Right cardiac atrium (tissue), 5 donors: ENCODE results near the gene SSR4. TPM values are rescaled to one million over a fixed set of nuclear protein-coding genes. Genes with fewer than 3 reads are reported as not detected.
A peak's percentile ranks its signal among the peaks of the same experiment; 100 is the strongest.

Source experiments
- ATAC-seq, 2 donors: fragments of 200-7000 bp; cut with Tn5 transposase; one replicate each; pipeline versions ENCODE4 v1.8.0 to v1.9.1; 2020; ENCODE audit warnings: moderate library complexity in 2 of 2, mild to moderate bottlenecking in 1 of 2
- DNase-seq, 3 donors: peaks; one replicate each; pipeline ENCODE4 v3.0.0-alpha.2; 2020
- H3K27ac ChIP-seq: one replicate; pipeline ENCODE4 v1.5.1; 2013; ENCODE audit warnings: mild to moderate bottlenecking, low read length, control low read depth, moderate library complexity
- H3K27me3 ChIP-seq: one replicate; pipeline ENCODE4 v1.6.1; 2013; ENCODE audit not compliant: control insufficient read depth, insufficient read depth
- H3K4me1 ChIP-seq: one replicate; pipeline ENCODE4 v1.6.1; 2013; ENCODE audit warnings: low read length; ENCODE audit not compliant: control insufficient read depth, insufficient read depth
- H3K4me3 ChIP-seq: one replicate; pipeline ENCODE4 v1.5.1; 2013; ENCODE audit warnings: low read length, control low read depth
- H3K9me3 ChIP-seq: one replicate; pipeline ENCODE4 v1.6.1; 2013; ENCODE audit warnings: low read length; ENCODE audit not compliant: control insufficient read depth
- WGBS: extraction: QIAGEN DNeasy Blood & Tissue Kit; methylation state at CpG from one replicate; pipeline ENCODE4 v1.1.7; 2013; 5-methylcytosine and 5-hydroxymethylcytosine counted together
- intact Hi-C, 4 donors: fragments of 100-400 bp; cut with DNase I; formaldehyde crosslinking; loops; one replicate each; pipeline versions ENCODE4 v1.11.0 to v1.14.0; 2022 to 2023
- polyA plus RNA-seq: library from polyadenylated mRNA; stranded (reverse); fragments of 200-250 nt; gene quantifications from one replicate; pipeline ENCODE4 v1.2.3, GENCODE V29; 2013
- total RNA-seq, 4 donors: library from RNA; stranded (reverse); fragmentation: NEBNext Ultra II Directional; extraction: Animal tissue kit (Norgen Biotek cat#: 25700); gene quantifications; one replicate each; pipeline ENCODE4 v1.2.1, GENCODE V29; 2021
- donor health status: healthy with polysubstance abuse.
- donor health status: DM: no; HTN: yes; CAD: no.
- donor health status: DM: no; HTN: no; CAD: no.
- donor health status: DM: no; HTN: yes; CAD: no; lungs with severe emphysema.
- donor health status: DM: yes; HTN: yes; CAD: no.

SSR4 gene
- total and polyA plus RNA-seq, 5 donors = 162 to 336 (median 196) TPM

DNA sequence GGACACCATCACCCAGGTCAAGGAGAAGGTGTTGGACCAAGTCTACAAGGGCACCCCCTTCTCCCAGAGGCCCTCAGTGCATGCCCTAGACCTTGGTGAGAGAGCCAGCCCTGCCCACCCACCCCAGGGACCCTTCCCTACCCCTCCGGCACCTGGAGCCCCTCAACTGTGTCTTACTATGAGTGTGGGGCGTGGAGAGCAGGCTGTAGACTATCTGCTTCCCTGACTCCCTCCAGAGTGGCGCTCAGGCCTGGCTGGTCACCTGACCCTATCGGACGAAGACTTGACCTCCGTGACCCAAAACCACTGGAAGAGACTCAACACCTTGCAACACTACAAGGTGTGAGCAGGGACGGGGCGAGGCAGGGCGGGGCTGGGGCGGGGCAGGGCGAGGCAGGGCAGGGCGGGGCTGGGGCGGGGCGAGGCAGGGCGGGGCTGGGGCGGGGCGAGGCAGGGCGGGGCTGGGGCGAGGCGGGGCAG is 18.3 kb upstream of the SSR4 start:
- intact Hi-C loops = no loop called here
- no peaks in the 10 kb centered on the region for H3K9me3 ChIP-seq
- no peaks in the 10 kb centered on the region for H3K4me1 ChIP-seq
- H3K27ac ChIP-seq = no peak overlapping the region
- no peak overlapping the region for H3K4me3 ChIP-seq
- no peaks in the 10 kb centered on the region for H3K27me3 ChIP-seq
- no peak for DNase-seq
- WGBS = 79% methylated on average over 12 of the region's 20 CpGs
- ATAC-seq = no peak

GRCh38 chrX:153776611-153777045 is 17.8 kb upstream of the SSR4 start:
- H3K4me3 ChIP-seq = no peak overlapping the region
- DNase-seq (peak in 2 of 3 donors; percentile 26 to 61), ATAC-seq (no peak)
- intact Hi-C loops = no loop called here
- no peak overlapping the region for H3K27ac ChIP-seq
- 88% methylated on average over 9 of the region's 22 CpGs for WGBS
- no peaks in the 10 kb centered on the region for H3K4me1 ChIP-seq
- H3K27me3 ChIP-seq = no peaks in the 10 kb centered on the region
- no peaks in the 10 kb centered on the region for H3K9me3 ChIP-seq

- ATAC-seq (no peak), DNase-seq (peak; percentile 9 to 41 (median 31))
- H3K9me3 ChIP-seq = no peaks in the 10 kb centered on the region
- H3K27me3 ChIP-seq = no peaks in the 10 kb centered on the region
- H3K4me3 ChIP-seq = no peak overlapping the region
- no peak overlapping the region for H3K27ac ChIP-seq
- intact Hi-C loops = no loop called here
- H3K4me1 ChIP-seq = peaks cover 2% of the 10 kb centered on the region
- WGBS = 84% methylated on average over 34 of the region's 34 CpGs
These were observed 17.0 kb upstream of the SSR4 start for GRCh38 chrX:153777261-153778090.

GRCh38 chrX:153778181-153778580 is 16.3 kb upstream of the SSR4 start:
- intact Hi-C loops = no loop called here
- H3K27me3 ChIP-seq = no peaks in the 10 kb centered on the region
- DNase-seq = peak; percentile 3 to 48 (median 11)
- no peak overlapping the region for H3K4me3 ChIP-seq
- peaks cover 2% of the 10 kb centered on the region for H3K4me1 ChIP-seq
- H3K27ac ChIP-seq = no peak overlapping the region
- 69% methylated on average over 17 of the region's 17 CpGs for WGBS
- ATAC-seq = no peak
- H3K9me3 ChIP-seq = no peaks in the 10 kb centered on the region

GRCh38 chrX:153778684-153779101 is 15.8 kb upstream of the SSR4 start:
- DNase-seq = peak; percentile 15 to 51 (median 51)
- H3K27me3 ChIP-seq = no peaks in the 10 kb centered on the region
- no peak overlapping the region for H3K4me3 ChIP-seq
- H3K27ac ChIP-seq = no peak overlapping the region
- intact Hi-C loops = no loop called here
- H3K9me3 ChIP-seq = no peaks in the 10 kb centered on the region
- 80% methylated on average over 16 of the region's 16 CpGs for WGBS
- ATAC-seq = no peak
- peaks cover 2% of the 10 kb centered on the region for H3K4me1 ChIP-seq

- intact Hi-C loops = no loop called here
These were observed 14.4 kb upstream of the SSR4 start for GRCh38 chrX:153779891-153780677.

DNA sequence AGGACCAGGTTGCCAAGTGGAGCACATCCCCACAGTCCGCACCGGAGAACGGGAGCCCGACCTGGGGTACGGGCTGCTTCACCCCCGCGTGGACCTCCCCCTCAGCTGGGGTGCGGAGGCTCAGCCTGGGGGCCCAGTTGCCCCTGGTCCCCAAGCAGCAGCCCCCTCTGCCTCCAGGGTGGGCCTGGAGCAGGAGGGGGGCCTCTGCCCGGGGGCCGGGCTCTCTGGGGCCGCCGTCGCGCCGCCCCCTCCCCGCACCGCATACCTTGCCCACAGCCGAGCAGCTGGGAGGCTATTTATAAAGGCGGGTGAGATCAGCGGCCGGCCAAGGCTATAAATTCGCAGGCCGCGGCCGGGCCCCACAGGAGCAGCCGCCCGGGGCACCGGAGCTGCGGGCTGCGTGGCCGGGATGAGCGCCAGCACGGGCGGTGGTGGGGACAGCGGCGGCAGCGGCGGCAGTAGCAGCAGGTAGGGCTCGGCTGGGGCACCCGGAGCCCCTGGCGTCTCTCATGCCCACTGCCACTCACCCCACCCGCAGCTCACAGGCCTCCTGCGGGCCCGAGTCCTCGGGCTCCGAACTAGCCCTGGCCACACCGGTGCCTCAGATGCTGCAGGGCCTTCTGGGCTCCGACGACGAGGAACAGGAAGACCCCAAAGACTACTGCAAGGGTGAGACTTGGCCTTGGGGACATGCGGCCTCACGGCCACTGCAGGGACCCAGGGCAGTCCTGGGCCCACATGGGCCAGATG is 13.6 kb upstream of the SSR4 start, which contains the start of gene SRPK3:
TSS of gene SRPK3 (plus strand) at position 364 of the 750 bp plus-strand sequence. CDS start at position 410, 46 bp downstream.
- Histone ChIP-seq H3K4me3 (no peak within 1 kb of the TSS), H3K27me3 (no peaks in the 10 kb centered on the region), H3K9me3 (no peaks in the 10 kb centered on the region), H3K27ac (peak within 1 kb of the TSS; percentile 68), H3K4me1 (peaks cover 2% of the 10 kb centered on the region)
- ATAC-seq = peak; percentile 48 to 52
- intact Hi-C loops = no loop called here
- peak in 2 of 3 donors; percentile 69 to 76 for DNase-seq
- 17% methylated on average over 52 of the region's 52 CpGs for WGBS

More at GRCh38 chrX:153779891-153780677, 14.4 kb upstream of the SSR4 start:
- H3K9me3 ChIP-seq = no peaks in the 10 kb centered on the region
- ATAC-seq (no peak), DNase-seq (peak; percentile 4 to 53 (median 36))
- no peaks in the 10 kb centered on the region for H3K27me3 ChIP-seq
- peak overlapping the region; percentile 68 for H3K27ac ChIP-seq
- no peak overlapping the region for H3K4me3 ChIP-seq
- peaks cover 2% of the 10 kb centered on the region for H3K4me1 ChIP-seq
- WGBS = 69% methylated on average over 18 of the region's 18 CpGs

GRCh38 chrX:153781428-153782047 is 12.9 kb upstream of the SSR4 start:
- Histone ChIP-seq H3K4me3 (no peak overlapping the region), H3K9me3 (no peaks in the 10 kb centered on the region), H3K27ac (peak overlapping the region; percentile 60), H3K27me3 (no peaks in the 10 kb centered on the region), H3K4me1 (peaks cover 2% of the 10 kb centered on the region)
- WGBS = 51% methylated on average over 24 of the region's 24 CpGs
- intact Hi-C loops = no loop called here
- peak in 1 of 3 donors; percentile 66 for DNase-seq
- ATAC-seq = peak; percentile 28 to 60

DNA sequence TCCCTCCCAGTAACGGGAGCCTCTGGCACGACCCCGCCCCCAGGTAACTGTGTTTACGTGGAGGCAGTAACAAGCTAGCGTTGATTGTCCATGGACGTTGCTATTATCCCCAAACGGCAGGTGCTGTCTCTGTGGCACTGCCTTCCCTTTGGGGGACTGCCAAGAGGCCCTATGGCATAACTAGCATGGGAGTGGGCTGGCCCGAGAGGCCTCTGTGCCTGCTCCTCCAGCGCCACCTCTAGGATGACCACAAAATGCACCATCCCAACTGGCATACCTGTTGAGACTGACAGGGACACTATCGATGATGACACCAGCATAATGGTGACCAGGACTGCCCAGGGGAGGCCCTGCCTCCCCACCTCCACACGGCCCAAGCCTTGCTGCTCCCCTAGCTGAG is 12.2 kb upstream of the SSR4 start:
- Histone ChIP-seq H3K9me3 (no peaks in the 10 kb centered on the region), H3K27me3 (no peaks in the 10 kb centered on the region), H3K4me1 (peaks cover 2% of the 10 kb centered on the region), H3K27ac (no peak overlapping the region), H3K4me3 (no peak overlapping the region)
- WGBS = 51% methylated on average over 11 of the region's 11 CpGs
- intact Hi-C loops = no loop called here
- ATAC-seq (no peak), DNase-seq (no peak)

GRCh38 chrX:153782871-153783270 is 11.6 kb upstream of the SSR4 start:
- ATAC-seq (no peak), DNase-seq (no peak)
- no peaks in the 10 kb centered on the region for H3K27me3 ChIP-seq
- no peak overlapping the region for H3K4me3 ChIP-seq
- H3K27ac ChIP-seq = no peak overlapping the region
- WGBS = 90% methylated on average over 14 of the region's 14 CpGs
- intact Hi-C loops = no loop called here
- peaks cover 2% of the 10 kb centered on the region for H3K4me1 ChIP-seq
- H3K9me3 ChIP-seq = no peaks in the 10 kb centered on the region
